Central memory CD8-positive, alpha-beta T cell (primary cell): ENCODE measurements around the gene MZB1.
"Not testable (repeated sequence)": the region's sequence is repeated elsewhere in the genome, so short reads cannot be mapped to it uniquely, and the experiment has no call there.

Source experiments
- ATAC-seq: fragments of 150-1000 bp; cut with Tn5 transposase; replicated peaks from 2 replicates; pipeline ENCODE4 v1.10.0; 2022; ENCODE audit warnings: mild to moderate bottlenecking, moderate FRiP score, moderate number of reproducible peaks; ENCODE audit not compliant: poor library complexity, severe bottlenecking; ENCODE audit errors: extremely low read depth
- DNase-seq, 2 donors: peaks; one replicate each; pipeline ENCODE4 v3.0.0; 2021; ENCODE audit warnings: low spot score in 2 of 2
- H3K27ac Mint-ChIP-seq: one replicate; pipeline ENCODE4 v1.8.0; 2022; ENCODE audit warnings: low read depth, mild to moderate bottlenecking, moderate library complexity, mixed read lengths
- H3K27me3 Mint-ChIP-seq: one replicate; pipeline ENCODE4 v1.8.0; 2022; ENCODE audit warnings: mixed read lengths
- H3K36me3 Mint-ChIP-seq: one replicate; pipeline ENCODE4 v1.8.0; 2022; ENCODE audit warnings: mild to moderate bottlenecking, moderate library complexity, mixed read lengths; ENCODE audit not compliant: insufficient read depth
- H3K4me1 Mint-ChIP-seq: one replicate; pipeline ENCODE4 v1.8.0; 2022; ENCODE audit warnings: mixed read lengths
- H3K4me3 Mint-ChIP-seq: one replicate; pipeline ENCODE4 v1.8.0; 2022; ENCODE audit warnings: mild to moderate bottlenecking, moderate library complexity, mixed read lengths
- H3K9me3 Mint-ChIP-seq: one replicate; pipeline ENCODE4 v1.8.0; 2022; ENCODE audit warnings: mixed read lengths

The MZB1 gene

GRCh38 chr5:139417214-139417613 lies 27.5 kb upstream of the MZB1 start:
- peaks cover 3% of the 10 kb centered on the region for H3K4me1 Mint-ChIP-seq
- no peak for ATAC-seq
- H3K36me3 Mint-ChIP-seq, result peaks cover 5% of the 10 kb centered on the region
- DNase-seq, result no peak
- H3K27ac Mint-ChIP-seq, result no peak overlapping the region
- no peak overlapping the region for H3K4me3 Mint-ChIP-seq
- no peaks in the 10 kb centered on the region for H3K27me3 Mint-ChIP-seq
- no peaks in the 10 kb centered on the region for H3K9me3 Mint-ChIP-seq

GRCh38 chr5:139416651-139417050 lies 26.9 kb upstream of the MZB1 start:
- no peak for DNase-seq
- no peak overlapping the region for H3K4me3 Mint-ChIP-seq
- no peaks in the 10 kb centered on the region for H3K9me3 Mint-ChIP-seq
- no peaks in the 10 kb centered on the region for H3K27me3 Mint-ChIP-seq
- no peak overlapping the region for H3K27ac Mint-ChIP-seq
- peaks cover 5% of the 10 kb centered on the region for H3K36me3 Mint-ChIP-seq
- ATAC-seq, result no peak
- H3K4me1 Mint-ChIP-seq, result no peaks in the 10 kb centered on the region

- Mint-ChIP-seq H3K27ac (no peak overlapping the region), H3K4me3 (no peak overlapping the region), H3K4me1 (no peaks in the 10 kb centered on the region), H3K36me3 (peaks cover 5% of the 10 kb centered on the region), H3K27me3 (no peaks in the 10 kb centered on the region), H3K9me3 (no peaks in the 10 kb centered on the region)
- DNase-seq, result no peak
- ATAC-seq, result no peak
Measured at GRCh38 chr5:139415869-139416268, 26.2 kb upstream of the MZB1 start.

- ATAC-seq, result no peak
- no peaks in the 10 kb centered on the region for H3K4me1 Mint-ChIP-seq
- no peak overlapping the region for H3K27ac Mint-ChIP-seq
- H3K9me3 Mint-ChIP-seq, result no peaks in the 10 kb centered on the region
- peaks cover 5% of the 10 kb centered on the region for H3K36me3 Mint-ChIP-seq
- H3K4me3 Mint-ChIP-seq, result no peak overlapping the region
- no peaks in the 10 kb centered on the region for H3K27me3 Mint-ChIP-seq
- no peak for DNase-seq
Measured at GRCh38 chr5:139415221-139415861, 25.6 kb upstream of the MZB1 start.

GRCh38 chr5:139414581-139415130 lies 24.9 kb upstream of the MZB1 start:
- no peaks in the 10 kb centered on the region for H3K9me3 Mint-ChIP-seq
- DNase-seq (no peak), ATAC-seq (no peak)
- no peak overlapping the region for H3K27ac Mint-ChIP-seq
- H3K36me3 Mint-ChIP-seq, result peaks cover 5% of the 10 kb centered on the region
- H3K4me1 Mint-ChIP-seq, result no peaks in the 10 kb centered on the region
- H3K27me3 Mint-ChIP-seq, result no peaks in the 10 kb centered on the region
- H3K4me3 Mint-ChIP-seq, result no peak overlapping the region

- Mint-ChIP-seq H3K36me3 (peaks cover 5% of the 10 kb centered on the region), H3K4me1 (no peaks in the 10 kb centered on the region), H3K4me3 (no peak overlapping the region), H3K27ac (no peak overlapping the region), H3K27me3 (no peaks in the 10 kb centered on the region), H3K9me3 (no peaks in the 10 kb centered on the region)
- ATAC-seq (no peak), DNase-seq (no peak)
Measured at GRCh38 chr5:139413963-139414362, 24.2 kb upstream of the MZB1 start.

- no peaks in the 10 kb centered on the region for H3K36me3 Mint-ChIP-seq
- no peak overlapping the region for H3K27ac Mint-ChIP-seq
- H3K27me3 Mint-ChIP-seq, result no peaks in the 10 kb centered on the region
- no peak for ATAC-seq
- no peaks in the 10 kb centered on the region for H3K4me1 Mint-ChIP-seq
- H3K4me3 Mint-ChIP-seq, result no peak overlapping the region
- no peaks in the 10 kb centered on the region for H3K9me3 Mint-ChIP-seq
- DNase-seq, result no peak
Measured at GRCh38 chr5:139413153-139413552, 23.4 kb upstream of the MZB1 start.

- ATAC-seq (no peak), DNase-seq (no peak)
- Mint-ChIP-seq H3K4me1 (no peaks in the 10 kb centered on the region), H3K27me3 (no peaks in the 10 kb centered on the region), H3K36me3 (no peaks in the 10 kb centered on the region), H3K9me3 (no peaks in the 10 kb centered on the region), H3K27ac (no peak overlapping the region), H3K4me3 (no peak overlapping the region)
Measured at GRCh38 chr5:139410993-139411828, 21.5 kb upstream of the MZB1 start.

GRCh38 chr5:139410121-139410992 lies 20.6 kb upstream of the MZB1 start:
- no peaks in the 10 kb centered on the region for H3K4me1 Mint-ChIP-seq
- no peak for ATAC-seq
- no peak overlapping the region for H3K27ac Mint-ChIP-seq
- no peaks in the 10 kb centered on the region for H3K9me3 Mint-ChIP-seq
- no peaks in the 10 kb centered on the region for H3K27me3 Mint-ChIP-seq
- no peak for DNase-seq
- H3K4me3 Mint-ChIP-seq, result no peak overlapping the region
- H3K36me3 Mint-ChIP-seq, result no peaks in the 10 kb centered on the region

- DNase-seq, H3K27me3 Mint-ChIP-seq, H3K36me3 Mint-ChIP-seq, H3K27ac Mint-ChIP-seq, ATAC-seq, H3K4me1 Mint-ChIP-seq, H3K9me3 Mint-ChIP-seq, H3K4me3 Mint-ChIP-seq: not testable (repeated sequence)
Measured at GRCh38 chr5:139409116-139409515, 19.4 kb upstream of the MZB1 start.

GRCh38 chr5:139408191-139408590 lies 18.5 kb upstream of the MZB1 start:
- Mint-ChIP-seq H3K4me1 (peaks cover 16% of the 10 kb centered on the region), H3K4me3 (no peak overlapping the region), H3K9me3 (no peaks in the 10 kb centered on the region), H3K27me3 (no peaks in the 10 kb centered on the region), H3K36me3 (peaks cover 6% of the 10 kb centered on the region), H3K27ac (no peak overlapping the region)
- no peak for ATAC-seq
- DNase-seq, result no peak

GRCh38 chr5:139407517-139407916 lies 17.8 kb upstream of the MZB1 start:
- ATAC-seq (no peak), DNase-seq (no peak)
- no peaks in the 10 kb centered on the region for H3K9me3 Mint-ChIP-seq
- H3K36me3 Mint-ChIP-seq, result peaks cover 6% of the 10 kb centered on the region
- peaks cover 23% of the 10 kb centered on the region for H3K4me1 Mint-ChIP-seq
- no peak overlapping the region for H3K4me3 Mint-ChIP-seq
- peak overlapping the region; percentile 29 for H3K27ac Mint-ChIP-seq
- H3K27me3 Mint-ChIP-seq, result no peaks in the 10 kb centered on the region
